Cardiac fibroblast (primary cell): ENCODE data around the gene EFNB1.
"Not testable (repeated sequence)": the region's sequence is repeated elsewhere in the genome, so short reads cannot be mapped to it uniquely, and the experiment has no call there.

ENCODE experiments used
- DNase-seq, 2 donors: peaks; one replicate each; pipeline versions ENCODE4 v3.0.0 to v3.0.0-alpha.2; 2010; ENCODE audit warnings: low read depth in 2 of 2
- H3K4me3 ChIP-seq, 2 donors: replicated peaks in 1 of 2; 1 replicate in 1 of 2; 2 replicates in 1 of 2; pipeline ENCODE4 v1.5.1; 2011; ENCODE audit warnings: low read depth in 2 of 2, low read length in 2 of 2, mild to moderate bottlenecking in 2 of 2, moderate library complexity in 1 of 2
- TF ChIP-seq, protein P1 (sequence below): IDR thresholded peaks from one replicate; pipeline ENCODE4 v1.5.1; 2011; ENCODE audit warnings: low read depth, mild to moderate bottlenecking, low read length, inconsistent platforms

The EFNB1 gene

DNA sequence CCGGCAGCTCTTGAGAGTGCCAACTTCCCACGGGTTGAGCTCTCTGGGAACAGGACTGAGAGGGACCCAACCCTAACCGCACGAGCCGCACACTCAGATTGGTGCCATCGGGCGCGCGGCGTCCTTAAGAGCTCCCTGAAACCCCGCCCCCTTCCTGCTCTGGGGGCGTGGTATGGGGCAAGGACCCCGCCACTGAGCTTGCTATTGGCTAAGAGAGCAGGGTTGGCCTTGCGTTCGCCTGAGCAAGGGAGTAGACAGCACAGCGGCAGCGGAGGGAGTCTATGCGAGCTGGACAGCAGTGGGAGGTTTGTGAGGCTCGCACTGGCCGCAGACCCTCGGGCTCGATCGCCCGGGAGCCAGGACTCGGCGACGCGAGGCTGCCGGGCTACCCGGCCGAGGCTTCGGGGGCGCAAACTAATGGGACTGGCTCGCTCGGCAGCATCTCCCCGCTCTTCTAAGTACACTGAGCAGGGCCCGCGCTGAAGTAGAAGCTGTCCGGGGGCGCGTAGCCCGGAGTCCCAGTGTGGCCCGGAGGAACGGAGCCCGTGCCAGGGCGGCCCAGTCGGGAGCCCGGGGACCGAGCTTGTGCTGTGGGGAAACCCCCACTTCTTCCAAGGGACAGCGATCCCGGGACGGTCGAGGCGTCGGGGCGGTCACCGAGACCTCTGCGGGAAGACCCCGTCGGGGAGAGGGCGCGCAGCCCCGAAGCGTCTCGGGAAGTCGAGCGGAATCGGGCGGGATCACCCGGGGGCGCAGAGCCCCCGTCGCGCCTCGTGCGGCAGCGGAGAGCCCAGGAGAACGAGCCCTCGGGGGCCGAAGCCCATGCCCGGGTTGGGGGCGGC, at the start of gene EFNB1:
Gene EFNB1 (plus strand): TSS at position 282 of the 842 bp plus-strand sequence. CDS start 756 bp downstream, outside the sequence.
- peak; percentile 96 to 98 for DNase-seq
- H3K4me3 ChIP-seq: peak within 1 kb of the TSS; percentile 70 to 94
- TF ChIP-seq, protein P1, sequence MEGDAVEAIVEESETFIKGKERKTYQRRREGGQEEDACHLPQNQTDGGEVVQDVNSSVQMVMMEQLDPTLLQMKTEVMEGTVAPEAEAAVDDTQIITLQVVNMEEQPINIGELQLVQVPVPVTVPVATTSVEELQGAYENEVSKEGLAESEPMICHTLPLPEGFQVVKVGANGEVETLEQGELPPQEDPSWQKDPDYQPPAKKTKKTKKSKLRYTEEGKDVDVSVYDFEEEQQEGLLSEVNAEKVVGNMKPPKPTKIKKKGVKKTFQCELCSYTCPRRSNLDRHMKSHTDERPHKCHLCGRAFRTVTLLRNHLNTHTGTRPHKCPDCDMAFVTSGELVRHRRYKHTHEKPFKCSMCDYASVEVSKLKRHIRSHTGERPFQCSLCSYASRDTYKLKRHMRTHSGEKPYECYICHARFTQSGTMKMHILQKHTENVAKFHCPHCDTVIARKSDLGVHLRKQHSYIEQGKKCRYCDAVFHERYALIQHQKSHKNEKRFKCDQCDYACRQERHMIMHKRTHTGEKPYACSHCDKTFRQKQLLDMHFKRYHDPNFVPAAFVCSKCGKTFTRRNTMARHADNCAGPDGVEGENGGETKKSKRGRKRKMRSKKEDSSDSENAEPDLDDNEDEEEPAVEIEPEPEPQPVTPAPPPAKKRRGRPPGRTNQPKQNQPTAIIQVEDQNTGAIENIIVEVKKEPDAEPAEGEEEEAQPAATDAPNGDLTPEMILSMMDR: no peak

DNA sequence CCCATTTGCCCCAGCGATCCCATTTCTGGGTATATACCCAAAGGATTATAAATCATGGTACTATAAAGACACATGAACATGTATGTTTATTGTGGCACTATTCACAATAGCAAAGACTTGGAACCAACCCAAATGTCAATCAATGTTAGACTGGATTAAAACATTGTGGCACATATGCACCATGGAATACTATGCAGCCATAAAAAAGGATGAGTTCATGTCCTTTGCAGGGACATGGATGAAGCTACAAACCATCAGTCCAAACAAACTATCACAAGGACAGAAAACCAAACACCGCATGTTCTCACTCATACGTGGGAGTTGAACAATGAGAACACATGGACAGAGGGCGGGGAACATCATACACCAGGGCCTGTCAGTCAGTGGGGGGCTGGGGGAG, 47.5 kb upstream of the EFNB1 start:
- H3K4me3 ChIP-seq, DNase-seq: not testable (repeated sequence)

DNA sequence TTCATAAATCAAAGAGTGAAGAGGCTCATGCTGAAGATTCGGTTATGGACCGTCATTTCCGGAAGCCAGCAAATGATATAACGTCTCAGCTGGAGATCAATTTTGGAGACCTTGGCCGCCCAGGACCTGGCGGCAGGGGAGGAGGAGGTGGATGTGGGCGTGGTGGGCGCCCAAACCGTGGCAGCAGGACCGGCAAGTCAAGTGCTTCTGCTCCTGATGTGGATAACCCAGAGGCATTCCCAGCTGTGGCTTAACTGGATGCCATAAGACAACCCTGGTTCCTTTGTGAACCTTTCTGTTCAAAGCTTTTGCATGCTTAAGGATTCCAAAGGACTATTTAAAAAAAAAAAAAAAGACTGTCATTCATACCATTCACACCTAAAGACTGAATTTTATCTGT, 44.0 kb upstream of the EFNB1 start:
- H3K4me3 ChIP-seq: no peak overlapping the region
- TF ChIP-seq, protein P1: no peak
- no peak for DNase-seq

DNA sequence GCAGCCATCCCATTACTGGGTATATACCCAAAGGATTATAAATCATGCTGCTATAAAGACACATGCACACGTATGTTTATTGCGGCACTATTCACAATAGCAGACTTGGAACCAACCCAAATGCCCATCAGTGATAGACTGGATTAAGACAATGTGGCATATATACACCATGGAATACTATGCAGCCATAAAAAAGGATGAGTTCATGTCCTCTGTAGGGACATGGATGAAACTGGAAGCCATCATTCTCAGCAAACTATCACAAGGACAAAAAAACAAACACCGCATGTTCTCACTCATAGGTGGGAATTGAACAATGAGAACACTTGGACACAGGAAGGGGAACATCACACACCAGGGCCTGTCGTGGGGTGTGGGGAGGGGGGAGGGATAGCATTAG, 42.2 kb upstream of the EFNB1 start:
- DNase-seq: not testable (repeated sequence)

DNA sequence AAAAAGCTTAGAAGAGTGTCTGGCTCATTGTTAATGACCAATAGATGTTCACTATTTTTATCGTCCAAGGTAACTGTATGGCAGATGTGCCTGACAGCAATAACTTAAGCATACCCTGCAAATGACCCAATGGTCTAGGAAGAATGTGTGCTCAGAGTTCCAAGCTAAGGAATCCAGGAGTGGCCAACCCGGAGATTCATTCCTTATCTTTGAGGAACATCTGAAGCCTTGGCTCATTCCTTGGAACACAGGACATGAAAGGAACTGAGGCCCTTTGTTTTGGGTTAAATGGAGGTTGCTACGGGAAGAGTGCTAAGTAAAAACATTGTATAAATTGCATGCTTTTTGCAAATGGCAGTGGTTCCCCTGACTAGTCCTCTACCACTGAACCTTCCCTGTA, 38.9 kb upstream of the EFNB1 start:
- H3K4me3 ChIP-seq: no peak overlapping the region
- TF ChIP-seq, protein P1: no peak
- DNase-seq: no peak

More for the DNA sequence above, 42.2 kb upstream of the EFNB1 start:
- not testable (repeated sequence) for H3K4me3 ChIP-seq

DNA sequence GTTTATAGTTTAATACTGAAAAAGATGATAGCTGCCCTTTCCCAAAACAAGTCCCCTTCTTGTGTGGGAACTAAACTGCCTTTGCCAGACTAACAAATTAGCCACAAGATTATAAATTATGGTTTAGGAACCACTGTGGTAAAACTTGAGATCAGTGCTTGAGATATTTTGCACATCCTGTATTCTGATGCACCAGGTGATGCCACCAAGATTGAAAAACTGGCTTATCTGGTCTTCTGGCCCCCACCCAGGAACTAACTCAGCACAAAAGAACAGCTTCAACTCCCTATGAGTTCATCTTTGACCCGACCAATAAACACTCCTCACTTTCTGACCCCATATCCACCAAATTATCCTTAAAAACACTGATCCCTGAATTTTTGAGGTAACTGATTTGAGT, 36.7 kb upstream of the EFNB1 start:
- TF ChIP-seq, protein P1: no peak
- no peak for DNase-seq
- no peak overlapping the region for H3K4me3 ChIP-seq

DNA sequence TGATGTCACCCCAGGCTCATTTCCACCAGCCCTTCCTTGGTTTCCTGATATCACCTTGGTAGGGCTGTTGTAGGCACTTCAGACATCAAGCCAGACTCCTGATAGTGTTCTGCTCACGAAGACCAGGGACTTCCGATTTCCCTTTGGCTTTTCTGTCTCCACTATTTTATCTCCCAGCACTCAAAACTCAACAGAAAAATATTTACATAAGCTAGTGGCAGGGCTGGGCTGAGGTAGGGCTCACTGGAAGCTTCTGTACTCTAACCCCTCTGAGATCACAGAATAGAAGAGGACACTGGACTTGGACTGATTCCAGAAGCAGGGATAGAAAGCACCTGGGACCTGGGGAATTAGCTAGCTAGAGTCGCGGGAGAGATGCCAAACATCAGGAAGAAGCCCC, 34.4 kb upstream of the EFNB1 start:
- no peak for DNase-seq
- TF ChIP-seq, protein P1: no peak

DNA sequence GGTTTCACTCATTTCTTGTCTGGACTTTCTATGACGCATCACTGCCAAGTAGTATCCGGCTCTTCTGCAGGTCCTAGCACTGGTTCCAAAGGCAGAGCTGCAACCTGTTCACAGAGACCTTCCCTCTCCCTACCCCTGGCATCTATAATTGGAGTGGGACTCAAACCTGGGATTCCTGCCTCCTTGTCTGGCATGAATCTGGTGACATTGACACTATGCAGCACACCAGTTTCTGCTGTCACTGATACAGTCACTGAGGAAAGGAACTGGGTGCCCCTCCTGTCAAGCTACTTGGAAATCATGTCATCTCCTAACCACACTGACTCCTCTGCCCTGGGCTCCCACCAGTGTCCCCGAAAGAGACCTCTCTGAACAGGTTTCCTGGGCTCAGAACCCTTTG, 33.1 kb upstream of the EFNB1 start:
- DNase-seq: no peak
- H3K4me3 ChIP-seq: no peak overlapping the region
- TF ChIP-seq, protein P1: no peak

More for the DNA sequence above, 34.4 kb upstream of the EFNB1 start:
- H3K4me3 ChIP-seq: no peak overlapping the region

DNA sequence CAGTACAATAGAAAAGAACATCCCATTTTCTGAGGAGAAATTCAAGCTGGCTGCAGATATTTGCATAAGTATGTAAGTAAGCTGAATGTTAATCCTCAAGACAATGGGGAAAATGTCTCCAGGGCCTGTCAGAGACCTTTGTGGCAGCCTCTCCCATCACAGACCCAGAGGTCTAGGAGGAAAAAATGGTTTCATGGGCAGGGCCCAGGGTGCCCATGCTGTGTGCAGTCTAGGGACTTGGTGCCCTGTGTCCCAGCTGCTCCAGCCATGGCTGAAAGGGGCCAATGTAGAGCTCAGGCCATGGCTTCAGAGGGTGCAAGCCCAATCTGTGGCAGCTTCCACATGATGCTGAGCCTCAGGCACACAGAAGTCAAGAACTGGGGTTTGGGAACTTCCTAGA, 30.4 kb upstream of the EFNB1 start:
- H3K4me3 ChIP-seq, DNase-seq: not testable (repeated sequence)
